Neuronal stem cell (in vitro differentiated cells): Measurements from ENCODE around the gene OSBPL9.

Source experiments
- DNase-seq: peaks from one replicate; pipeline ENCODE4 v3.0.0-alpha.2; 2013; ENCODE audit warnings: low spot score
- H2AFZ ChIP-seq: one replicate; pipeline ENCODE4 v1.6.1; 2013; ENCODE audit warnings: mild to moderate bottlenecking, low read length, inconsistent platforms
- H2AK5ac ChIP-seq: 2 replicates; pipeline ENCODE4 v1.6.1; 2013; ENCODE audit warnings: low read depth, mild to moderate bottlenecking, inconsistent platforms, low read length, moderate library complexity, mixed read lengths
- H2BK120ac ChIP-seq: 2 replicates; pipeline ENCODE4 v1.6.1; 2013; ENCODE audit warnings: low read depth, mild to moderate bottlenecking, inconsistent platforms, low read length, moderate library complexity, mixed read lengths
- H2BK12ac ChIP-seq: one replicate; pipeline ENCODE4 v1.6.1; 2013; ENCODE audit warnings: low read length, inconsistent platforms
- H2BK15ac ChIP-seq: 2 replicates; pipeline ENCODE4 v1.6.1; 2013; ENCODE audit warnings: mild to moderate bottlenecking, low read length, inconsistent platforms, mixed read lengths
- H2BK5ac ChIP-seq: one replicate; pipeline ENCODE4 v1.6.1; 2013; ENCODE audit warnings: inconsistent platforms, mild to moderate bottlenecking, low read length, moderate library complexity
- H3K14ac ChIP-seq: one replicate; pipeline ENCODE4 v1.6.1; 2013; ENCODE audit warnings: low read length, inconsistent platforms
- H3K18ac ChIP-seq: 2 replicates; pipeline ENCODE4 v1.6.1; 2013; ENCODE audit warnings: low read length, inconsistent platforms
- H3K23ac ChIP-seq: 2 replicates; pipeline ENCODE4 v1.6.1; 2013; ENCODE audit warnings: low read depth, mild to moderate bottlenecking, mixed read lengths, low read length, inconsistent platforms; ENCODE audit not compliant: poor library complexity
- H3K27ac ChIP-seq: replicated peaks from 3 replicates; pipeline ENCODE4 v1.5.1; 2013; ENCODE audit warnings: low read length, inconsistent platforms
- H3K27me3 ChIP-seq, 3 experiments: 2 replicates each; pipeline ENCODE4 v1.6.1; 2013; ENCODE audit warnings: low read length in 3 of 3, mild to moderate bottlenecking in 2 of 3, inconsistent platforms in 1 of 3, low read depth in 1 of 3, mixed read lengths in 1 of 3, moderate library complexity in 1 of 3; ENCODE audit not compliant: control insufficient read depth in 3 of 3, insufficient read depth in 3 of 3
- H3K36me3 ChIP-seq, 2 donors: replicated peaks in 1 of 2; 2 replicates each; pipeline ENCODE4 v1.6.1; 2013; ENCODE audit warnings: low read length in 2 of 2; ENCODE audit not compliant: control insufficient read depth in 2 of 2, insufficient read depth in 2 of 2
- H3K4ac ChIP-seq: 2 replicates; pipeline ENCODE4 v1.6.1; 2013; ENCODE audit warnings: inconsistent platforms, mild to moderate bottlenecking, low read length, moderate library complexity
- H3K4me1 ChIP-seq, 2 donors: 1 replicate in 1 of 2; 2 replicates in 1 of 2; pipeline ENCODE4 v1.6.1; 2013; ENCODE audit warnings: low read length in 2 of 2, low read depth in 1 of 2; ENCODE audit not compliant: control insufficient read depth in 2 of 2, insufficient read depth in 1 of 2
- H3K4me2 ChIP-seq: one replicate; pipeline ENCODE4 v1.6.1; 2013; ENCODE audit warnings: mild to moderate bottlenecking, low read length, inconsistent platforms; ENCODE audit not compliant: insufficient read depth, poor library complexity, severe bottlenecking
- H3K4me3 ChIP-seq, 2 donors: 2 replicates each; pipeline ENCODE4 v1.5.1; 2013; ENCODE audit warnings: low read length in 2 of 2, mild to moderate bottlenecking in 2 of 2, inconsistent platforms in 1 of 2, moderate library complexity in 1 of 2
- H3K79me1 ChIP-seq: one replicate; pipeline ENCODE4 v1.6.1; 2013; ENCODE audit warnings: low read depth, mild to moderate bottlenecking, inconsistent platforms, low read length, moderate library complexity
- H3K9ac ChIP-seq: one replicate; pipeline ENCODE4 v1.6.1; 2013; ENCODE audit warnings: mild to moderate bottlenecking, low read depth, low read length, inconsistent platforms; ENCODE audit not compliant: poor library complexity
- H3K9me3 ChIP-seq, 2 donors: replicated peaks in 1 of 2; 2 replicates each; pipeline versions ENCODE3 to v1.6.1; 2013; ENCODE audit warnings: low read length in 2 of 2, mild to moderate bottlenecking in 2 of 2, inconsistent platforms in 1 of 2, low read depth in 1 of 2, mixed read lengths in 1 of 2, moderate library complexity in 1 of 2; ENCODE audit not compliant: control insufficient read depth in 2 of 2, insufficient read depth in 1 of 2
- H4K8ac ChIP-seq: one replicate; pipeline ENCODE4 v1.6.1; 2013; ENCODE audit warnings: low read depth, mild to moderate bottlenecking, inconsistent platforms, low read length, moderate library complexity
- H4K91ac ChIP-seq: one replicate; pipeline ENCODE4 v1.6.1; 2013; ENCODE audit warnings: low read length, low read depth, mild to moderate bottlenecking, inconsistent platforms; ENCODE audit not compliant: poor library complexity
- WGBS, 2 donors: extraction: QIAGEN DNeasy Blood & Tissue Kit; methylation state at CpG; one replicate each; pipeline ENCODE4 v1.1.7; 2013; ENCODE audit warnings: missing lambda C conversion rate in 2 of 2, mixed read lengths in 1 of 2; ENCODE audit not compliant: insufficient read length in 2 of 2, insufficient replicate concordance in 1 of 2; ENCODE audit errors: extremely low coverage in 2 of 2; 5-methylcytosine and 5-hydroxymethylcytosine counted together

OSBPL9 gene

GRCh38 chr1:51594716-51595115 is 22.2 kb upstream of the OSBPL9 start:
- Histone ChIP-seq H2AK5ac (no peak overlapping the region), H3K27ac (no peak overlapping the region), H3K27me3 (peaks cover 0 to 16% (median 0%) of the 10 kb centered on the region in 3 experiments), H4K8ac (no peak overlapping the region), H4K91ac (no peak overlapping the region), H2BK5ac (no peak overlapping the region), H3K4me1 (no peaks in the 10 kb centered on the region), H3K4ac (no peak overlapping the region), H3K18ac (no peak overlapping the region), H3K23ac (no peak overlapping the region), H3K79me1 (no peaks in the 10 kb centered on the region), H3K36me3 (no peaks in the 10 kb centered on the region), H2BK12ac (no peak overlapping the region), H3K14ac (no peak overlapping the region), H3K4me2 (no peak overlapping the region), H2BK15ac (no peak overlapping the region), H3K9me3 (no peaks in the 10 kb centered on the region), H2BK120ac (no peak overlapping the region), H3K4me3 (no peak overlapping the region), H2AFZ (no peak overlapping the region), H3K9ac (no peak overlapping the region)
- WGBS, 2 donors: no CpG with 5 or more reads among the region's 20 CpGs
- DNase-seq: no peak

GRCh38 chr1:51600529-51600928 is 16.4 kb upstream of the OSBPL9 start:
- H3K9me3 ChIP-seq: no peaks in the 10 kb centered on the region
- H4K8ac ChIP-seq: no peak overlapping the region
- H3K27me3 ChIP-seq: peaks cover 0 to 8% (median 0%) of the 10 kb centered on the region in 3 experiments
- H3K4me3 ChIP-seq: no peak overlapping the region
- no peak overlapping the region for H2BK12ac ChIP-seq
- H2AK5ac ChIP-seq: no peak overlapping the region
- no peaks in the 10 kb centered on the region for H3K36me3 ChIP-seq
- no peak for DNase-seq
- no peak overlapping the region for H3K14ac ChIP-seq
- H2BK15ac ChIP-seq: no peak overlapping the region
- H3K27ac ChIP-seq: no peak overlapping the region
- H3K4me1 ChIP-seq: no peaks in the 10 kb centered on the region
- no peak overlapping the region for H2BK120ac ChIP-seq
- no peak overlapping the region for H3K4ac ChIP-seq
- no peak overlapping the region for H2AFZ ChIP-seq
- WGBS, 2 donors: no CpG with 5 or more reads among the region's 2 CpGs
- no peak overlapping the region for H3K9ac ChIP-seq
- H3K4me2 ChIP-seq: no peak overlapping the region
- H3K23ac ChIP-seq: no peak overlapping the region
- H3K18ac ChIP-seq: no peak overlapping the region
- no peak overlapping the region for H2BK5ac ChIP-seq
- H4K91ac ChIP-seq: no peak overlapping the region
- H3K79me1 ChIP-seq: no peaks in the 10 kb centered on the region

- Histone ChIP-seq H3K27me3 (peaks cover 0 to 5% (median 0%) of the 10 kb centered on the region in 3 experiments), H3K79me1 (no peaks in the 10 kb centered on the region), H3K23ac (no peak overlapping the region), H2AFZ (no peak overlapping the region), H3K14ac (no peak overlapping the region), H3K18ac (no peak overlapping the region), H3K9me3 (no peaks in the 10 kb centered on the region), H3K27ac (no peak overlapping the region), H3K4me1 (no peaks in the 10 kb centered on the region), H2BK120ac (no peak overlapping the region), H3K9ac (no peak overlapping the region), H3K4me3 (no peak overlapping the region), H3K4me2 (no peak overlapping the region), H4K91ac (no peak overlapping the region), H2BK12ac (no peak overlapping the region), H3K36me3 (no peaks in the 10 kb centered on the region), H2AK5ac (no peak overlapping the region), H3K4ac (no peak overlapping the region), H4K8ac (no peak overlapping the region), H2BK15ac (no peak overlapping the region), H2BK5ac (no peak overlapping the region)
- no peak for DNase-seq
- WGBS, 2 donors: no CpG with 5 or more reads among the region's 1 CpG
Measured at GRCh38 chr1:51600965-51601364, 15.9 kb upstream of the OSBPL9 start.

GRCh38 chr1:51605961-51606723 is 10.8 kb upstream of the OSBPL9 start:
- Histone ChIP-seq H4K8ac (no peak overlapping the region), H3K4me1 (no peaks in the 10 kb centered on the region), H3K36me3 (no peaks in the 10 kb centered on the region), H2BK120ac (no peak overlapping the region), H3K23ac (no peak overlapping the region), H3K27me3 (peaks cover 0 to 10% (median 0%) of the 10 kb centered on the region in 3 experiments), H2BK12ac (no peak overlapping the region), H3K4me2 (no peak overlapping the region), H2AFZ (no peak overlapping the region), H3K4ac (no peak overlapping the region), H3K79me1 (no peaks in the 10 kb centered on the region), H3K27ac (no peak overlapping the region), H2BK5ac (no peak overlapping the region), H3K9ac (no peak overlapping the region), H3K14ac (no peak overlapping the region), H3K18ac (no peak overlapping the region), H2AK5ac (no peak overlapping the region), H3K4me3 (no peak overlapping the region), H4K91ac (no peak overlapping the region), H3K9me3 (no peaks in the 10 kb centered on the region), H2BK15ac (no peak overlapping the region)
- WGBS, 2 donors: no CpG with 5 or more reads among the region's 5 CpGs
- DNase-seq: no peak
